GM08714 (cell line): ENCODE results near the gene TUBB3.
"Not testable (repeated sequence)": the region's sequence is repeated elsewhere in the genome, so short reads cannot be mapped to it uniquely, and the experiment has no call there.

Experiments
- H3K4me3 ChIP-seq: fragments of 200-500 bp; sonication (Bioruptor generic); 2 replicates; pipeline ENCODE4 v1.5.1; 2014; ENCODE audit warnings: mild to moderate bottlenecking, low read length, inconsistent platforms
- ZNF274 ChIP-seq: IDR thresholded peaks from 2 replicates; pipeline ENCODE4 v1.6.1; 2012; ENCODE audit warnings: mild to moderate bottlenecking, low read depth, low read length

The TUBB3 gene

GRCh38 chr16:89934611-89935553 lies 11.7 kb downstream of the TUBB3 start:
- TF ChIP-seq ZNF274 = no peak

GRCh38 chr16:89935620-89936019 lies 12.5 kb downstream of the TUBB3 start:
- not testable (repeated sequence) for H3K4me3 ChIP-seq

More at GRCh38 chr16:89934611-89935553, 11.7 kb downstream of the TUBB3 start:
- no peak overlapping the region for H3K4me3 ChIP-seq

GRCh38 chr16:89936034-89936433 lies 12.9 kb downstream of the TUBB3 start:
- no peak for TF ChIP-seq ZNF274
- no peak overlapping the region for H3K4me3 ChIP-seq

- no peak for TF ChIP-seq ZNF274
- H3K4me3 ChIP-seq = no peak overlapping the region
Observed at GRCh38 chr16:89936508-89936907, 13.4 kb downstream of the TUBB3 start.

- H3K4me3 ChIP-seq = no peak overlapping the region
- no peak for TF ChIP-seq ZNF274
Observed at GRCh38 chr16:89936981-89937380, 13.8 kb downstream of the TUBB3 start.

GRCh38 chr16:89938175-89938885 lies 15.2 kb downstream of the TUBB3 start:
- TF ChIP-seq ZNF274 = no peak
- H3K4me3 ChIP-seq = no peak overlapping the region

- H3K4me3 ChIP-seq = no peak overlapping the region
- no peak for TF ChIP-seq ZNF274
Observed at GRCh38 chr16:89944773-89945172, 21.6 kb downstream of the TUBB3 start.

- no peak for TF ChIP-seq ZNF274
- H3K4me3 ChIP-seq = no peak overlapping the region
Observed at GRCh38 chr16:89945654-89946053, 22.5 kb downstream of the TUBB3 start.

- H3K4me3 ChIP-seq = no peak overlapping the region
- TF ChIP-seq ZNF274 = no peak
Observed at GRCh38 chr16:89946515-89946914, 23.4 kb downstream of the TUBB3 start.

- H3K4me3 ChIP-seq = peak overlapping the region; percentile 70
- no peak for TF ChIP-seq ZNF274
Observed at GRCh38 chr16:89949121-89949742, 26.1 kb downstream of the TUBB3 start.

GRCh38 chr16:89949756-89950155 lies 26.6 kb downstream of the TUBB3 start:
- peak overlapping the region; percentile 70; the same call in 1 of the 2 replicates for H3K4me3 ChIP-seq
- TF ChIP-seq ZNF274 = no peak

GRCh38 chr16:89951509-89951908 lies 28.4 kb downstream of the TUBB3 start:
- TF ChIP-seq ZNF274 = no peak
- H3K4me3 ChIP-seq = no peak overlapping the region

GRCh38 chr16:89952049-89952448 lies 28.9 kb downstream of the TUBB3 start:
- TF ChIP-seq ZNF274 = no peak
- no peak overlapping the region for H3K4me3 ChIP-seq

GRCh38 chr16:89952551-89952950 lies 29.4 kb downstream of the TUBB3 start:
- H3K4me3 ChIP-seq = no peak overlapping the region
- TF ChIP-seq ZNF274 = no peak
